ENCODE results near the gene MICAL3.

GRCh38 chr22:18063306-18063705 is 38.9 kb upstream of the MICAL3 start:
- TF ChIP-seq CTCF (IDR thresholded peaks at IDR 0.05) (no peak), POLR2A (IDR thresholded peaks at IDR 0.05) (no peak)

Measured in testis (tissue), 2 donors.